ENCODE results near the gene SIL1. TPM values are rescaled to one million over a fixed set of nuclear protein-coding genes. Genes with fewer than 3 reads are reported as not detected.

Gene SIL1
- polyA plus RNA-seq, 1 donor (not counting 4 experiments of a cell fraction or from before 2014, with no cell fraction given), result 45.4 TPM

GRCh38 chr5:138898742-138899141, 299.4 kb downstream of the SIL1 start:
- Histone ChIP-seq H2AFZ (ENCODE audit: control insufficient read depth, low read length) (no peak overlapping the region), H3K27me3 (ENCODE audit: control insufficient read depth, extremely low read depth, insufficient read depth, low read length) (no peaks in the 10 kb centered on the region), H3K4me3 (ENCODE audit: control insufficient read depth in 2 of 3, extremely low read depth in 1 of 3, insufficient read depth in 2 of 3, low read depth in 1 of 3, low read length in 3 of 3) (no peak overlapping the region), H3K79me2 (ENCODE audit: control insufficient read depth, insufficient read depth, low read length) (no peaks in the 10 kb centered on the region), H3K36me3 (ENCODE audit: control insufficient read depth in 2 of 2, extremely low read depth in 1 of 2, insufficient read depth in 2 of 2, low read length in 2 of 2) (peaks cover 0 to 13% of the 10 kb centered on the region in 2 experiments), H3K4me2 (ENCODE audit: control insufficient read depth, extremely low read depth, insufficient read depth, low read depth, low read length) (no peak overlapping the region), H3K9me1 (ENCODE audit: control insufficient read depth, extremely low read depth, insufficient read depth, low read length) (no peaks in the 10 kb centered on the region), H3K4me1 (ENCODE audit: control insufficient read depth, extremely low read depth, insufficient read depth, low read length) (peaks cover 24% of the 10 kb centered on the region), H3K27ac (ENCODE audit: control insufficient read depth, insufficient read depth, low read length) (no peak overlapping the region), H3K9ac (ENCODE audit: control insufficient read depth, extremely low read depth, insufficient read depth, low read length) (no peak overlapping the region), H4K20me1 (ENCODE audit: control insufficient read depth, extremely low read depth, insufficient read depth, low read length) (no peaks in the 10 kb centered on the region), H3K9me3 (ENCODE audit: control insufficient read depth, low read depth, low read length) (no peaks in the 10 kb centered on the region)
- FAIRE-seq, result no peak
- dilution Hi-C loops (cut with MboI; ENCODE audit: extremely low pct_ligation_motif_present, low sequenced_read_pairs), result no loop called here
- no peak for DNase-seq (ENCODE audit: low read depth, low spot score)
- TF ChIP-seq CTCF (optimal IDR thresholded peaks at IDR 0.05 in 1 of 3, IDR thresholded peaks at IDR 0.05 in 1 of 3, conservative IDR thresholded peaks at IDR 0.05 in 1 of 3; ENCODE audit: extremely low read depth in 1 of 3, insufficient read depth in 2 of 3, low read length in 3 of 3), result no peak
- TF ChIP-seq EZH2 (IDR thresholded peaks at IDR 0.05; ENCODE audit: low read length), result no peak

GRCh38 chr5:138898299-138898698, 299.9 kb downstream of the SIL1 start:
- H3K4me2 ChIP-seq (ENCODE audit: control insufficient read depth, extremely low read depth, insufficient read depth, low read depth, low read length), result no peak overlapping the region
- H3K4me3 ChIP-seq (ENCODE audit: control insufficient read depth in 2 of 3, extremely low read depth in 1 of 3, insufficient read depth in 2 of 3, low read depth in 1 of 3, low read length in 3 of 3), result no peak overlapping the region
- H3K27me3 ChIP-seq (ENCODE audit: control insufficient read depth, extremely low read depth, insufficient read depth, low read length), result no peaks in the 10 kb centered on the region
- no peak overlapping the region for H2AFZ ChIP-seq (ENCODE audit: control insufficient read depth, low read length)
- TF ChIP-seq EZH2 (IDR thresholded peaks at IDR 0.05; ENCODE audit: low read length) (no peak), CTCF (optimal IDR thresholded peaks at IDR 0.05 in 1 of 3, IDR thresholded peaks at IDR 0.05 in 1 of 3, conservative IDR thresholded peaks at IDR 0.05 in 1 of 3; ENCODE audit: extremely low read depth in 1 of 3, insufficient read depth in 2 of 3, low read length in 3 of 3) (no peak)
- DNase-seq (ENCODE audit: low read depth, low spot score) (no peak), FAIRE-seq (no peak)
- H3K9me1 ChIP-seq (ENCODE audit: control insufficient read depth, extremely low read depth, insufficient read depth, low read length), result no peaks in the 10 kb centered on the region
- peaks cover 0 to 12% of the 10 kb centered on the region in 2 experiments for H3K36me3 ChIP-seq (ENCODE audit: control insufficient read depth in 2 of 2, extremely low read depth in 1 of 2, insufficient read depth in 2 of 2, low read length in 2 of 2)
- no peak overlapping the region for H3K9ac ChIP-seq (ENCODE audit: control insufficient read depth, extremely low read depth, insufficient read depth, low read length)
- H3K79me2 ChIP-seq (ENCODE audit: control insufficient read depth, insufficient read depth, low read length), result no peaks in the 10 kb centered on the region
- H3K27ac ChIP-seq (ENCODE audit: control insufficient read depth, insufficient read depth, low read length), result no peak overlapping the region
- H3K4me1 ChIP-seq (ENCODE audit: control insufficient read depth, extremely low read depth, insufficient read depth, low read length), result peaks cover 21% of the 10 kb centered on the region
- H4K20me1 ChIP-seq (ENCODE audit: control insufficient read depth, extremely low read depth, insufficient read depth, low read length), result no peaks in the 10 kb centered on the region
- no peaks in the 10 kb centered on the region for H3K9me3 ChIP-seq (ENCODE audit: control insufficient read depth, low read depth, low read length)
- dilution Hi-C loops (cut with MboI; ENCODE audit: extremely low pct_ligation_motif_present, low sequenced_read_pairs), result no loop called here

Small RNA genes within 50 kb of the gene (small RNA-seq; reads per million reads assigned to genes)
- 0 reads per million in 3 experiments for gene RNU6-572P (ENCODE audit: insufficient read length in 3 of 3, low read depth in 3 of 3, low replicate concordance in 1 of 3)

Other genes with a start within 250 kb of the SIL1 start
- gene MATR3, start 95.4 kb upstream of the SIL1 start, polyA plus RNA-seq, result 81.6 to 122 TPM (median 82.8 TPM) in 3 replicates
- gene PAIP2, start 143.5 kb upstream of the SIL1 start, polyA plus RNA-seq, result 31.0 to 65.6 TPM (median 43.8 TPM) in 3 replicates
- 0.03 TPM in 1 of 3 replicates, not detected in the others for gene SLC23A1, start 184.9 kb upstream of the SIL1 start, polyA plus RNA-seq
- 0.13 to 0.27 TPM in 2 of 3 replicates, not detected in the other for gene MZB1, start 191.5 kb upstream of the SIL1 start, polyA plus RNA-seq
- 0.22 to 0.32 TPM (median 0.26 TPM) in 3 replicates for gene PROB1, start 196.7 kb upstream of the SIL1 start, polyA plus RNA-seq
- gene SPATA24, start 205.7 kb upstream of the SIL1 start, polyA plus RNA-seq, result 2.7 to 4.9 TPM (median 4.0 TPM) in 3 replicates
- gene DNAJC18, start 241.2 kb upstream of the SIL1 start, polyA plus RNA-seq, result 3.0 to 6.6 TPM (median 3.6 TPM) in 3 replicates